Measurements from ENCODE around the gene RAB39A.
"Not testable (repeated sequence)": the region's sequence is repeated elsewhere in the genome, so short reads cannot be mapped to it uniquely, and the experiment has no call there.

RAB39A gene

GRCh38 chr11:107931206-107931605 is 3.0 kb downstream of the RAB39A start:
- TF ChIP-seq ZNF274 (IDR thresholded peaks at IDR 0.05; ENCODE audit: low read depth, low read length): no peak
- no peak overlapping the region for H3K4me3 ChIP-seq (ENCODE audit: low read length)

- no peak for TF ChIP-seq ZNF274 (IDR thresholded peaks at IDR 0.05; ENCODE audit: low read depth, low read length)
- no peak overlapping the region for H3K4me3 ChIP-seq (ENCODE audit: low read length)
These were observed 19.7 kb downstream of the RAB39A start for GRCh38 chr11:107947904-107948303.

GRCh38 chr11:107948328-107948727 is 20.1 kb downstream of the RAB39A start:
- H3K4me3 ChIP-seq (ENCODE audit: low read length): not testable (repeated sequence)

GRCh38 chr11:107951155-107951554 is 22.9 kb downstream of the RAB39A start:
- H3K4me3 ChIP-seq (ENCODE audit: low read length): no peak overlapping the region

GRCh38 chr11:107953446-107953845 is 25.2 kb downstream of the RAB39A start:
- H3K4me3 ChIP-seq (ENCODE audit: low read length): no peak overlapping the region
- TF ChIP-seq ZNF274 (IDR thresholded peaks at IDR 0.05; ENCODE audit: low read depth, low read length): no peak

More at GRCh38 chr11:107951155-107951554, 22.9 kb downstream of the RAB39A start:
- no peak for TF ChIP-seq ZNF274 (IDR thresholded peaks at IDR 0.05; ENCODE audit: low read depth, low read length)

GRCh38 chr11:107956543-107956942 is 28.3 kb downstream of the RAB39A start:
- no peak for TF ChIP-seq ZNF274 (IDR thresholded peaks at IDR 0.05; ENCODE audit: low read depth, low read length)

GRCh38 chr11:107957109-107957588 is 28.9 kb downstream of the RAB39A start:
- TF ChIP-seq ZNF274 (IDR thresholded peaks at IDR 0.05; ENCODE audit: low read depth, low read length): no peak
- no peak overlapping the region for H3K4me3 ChIP-seq (ENCODE audit: low read length)

More at GRCh38 chr11:107956543-107956942, 28.3 kb downstream of the RAB39A start:
- no peak overlapping the region for H3K4me3 ChIP-seq (ENCODE audit: low read length)

GRCh38 chr11:107961480-107961879 is 33.2 kb downstream of the RAB39A start:
- H3K4me3 ChIP-seq (ENCODE audit: low read length): no peak overlapping the region
- TF ChIP-seq ZNF274 (IDR thresholded peaks at IDR 0.05; ENCODE audit: low read depth, low read length): no peak

GRCh38 chr11:107962181-107962580 is 33.9 kb downstream of the RAB39A start:
- H3K4me3 ChIP-seq (ENCODE audit: low read length): no peak overlapping the region
- no peak for TF ChIP-seq ZNF274 (IDR thresholded peaks at IDR 0.05; ENCODE audit: low read depth, low read length)

- H3K4me3 ChIP-seq (ENCODE audit: low read length): no peak overlapping the region
- no peak for TF ChIP-seq ZNF274 (IDR thresholded peaks at IDR 0.05; ENCODE audit: low read depth, low read length)
These were observed 34.8 kb downstream of the RAB39A start for GRCh38 chr11:107963091-107963490.

GRCh38 chr11:107969219-107969618 is 41.0 kb downstream of the RAB39A start:
- H3K4me3 ChIP-seq (ENCODE audit: low read length): no peak overlapping the region
- no peak for TF ChIP-seq ZNF274 (IDR thresholded peaks at IDR 0.05; ENCODE audit: low read depth, low read length)

- TF ChIP-seq ZNF274 (IDR thresholded peaks at IDR 0.05; ENCODE audit: low read depth, low read length): no peak
- no peak overlapping the region for H3K4me3 ChIP-seq (ENCODE audit: low read length)
These were observed 41.8 kb downstream of the RAB39A start for GRCh38 chr11:107970049-107970448.

GRCh38 chr11:107973641-107974040 is 45.4 kb downstream of the RAB39A start:
- no peak for TF ChIP-seq ZNF274 (IDR thresholded peaks at IDR 0.05; ENCODE audit: low read depth, low read length)
- no peak overlapping the region for H3K4me3 ChIP-seq (ENCODE audit: low read length)

GRCh38 chr11:107988397-107989158 is 60.3 kb downstream of the RAB39A start:
- TF ChIP-seq ZNF274 (IDR thresholded peaks at IDR 0.05; ENCODE audit: low read depth, low read length): no peak
- no peak overlapping the region for H3K4me3 ChIP-seq (ENCODE audit: low read length)

- no peak for TF ChIP-seq ZNF274 (IDR thresholded peaks at IDR 0.05; ENCODE audit: low read depth, low read length)
- H3K4me3 ChIP-seq (ENCODE audit: low read length): no peak overlapping the region
These were observed 63.7 kb downstream of the RAB39A start for GRCh38 chr11:107991868-107992414.
